HuH-7 (cell line): ENCODE measurements around the gene MTF2.
"Not testable (repeated sequence)": the region's sequence is repeated elsewhere in the genome, so short reads cannot be mapped to it uniquely, and the experiment has no call there.

Experiments used
- DNase-seq: peaks from one replicate; pipeline ENCODE4 v3.0.0; 2011; ENCODE audit warnings: low spot score

The MTF2 gene

GRCh38 chr1:93142161-93142560, 63.1 kb downstream of the MTF2 start:
- DNase-seq, result no peak

- DNase-seq, result no peak
These were observed 64.1 kb downstream of the MTF2 start for GRCh38 chr1:93143136-93143535.

- no peak for DNase-seq
These were observed 64.7 kb downstream of the MTF2 start for GRCh38 chr1:93143769-93144168.

- no peak for DNase-seq
These were observed 68.9 kb downstream of the MTF2 start for GRCh38 chr1:93148001-93148400.

- no peak for DNase-seq
These were observed 71.6 kb downstream of the MTF2 start for GRCh38 chr1:93150729-93151128.

GRCh38 chr1:93151474-93151873, 72.4 kb downstream of the MTF2 start:
- DNase-seq, result no peak

- DNase-seq, result no peak
These were observed 73.8 kb downstream of the MTF2 start for GRCh38 chr1:93152835-93153234.

GRCh38 chr1:93154898-93155297, 75.8 kb downstream of the MTF2 start:
- DNase-seq, result no peak

GRCh38 chr1:93155335-93155734, 76.3 kb downstream of the MTF2 start:
- no peak for DNase-seq

- no peak for DNase-seq
These were observed 80.3 kb downstream of the MTF2 start for GRCh38 chr1:93159337-93159736.

GRCh38 chr1:93163314-93163713, 84.2 kb downstream of the MTF2 start:
- DNase-seq, result not testable (repeated sequence)

GRCh38 chr1:93164816-93165215, 85.7 kb downstream of the MTF2 start:
- no peak for DNase-seq

GRCh38 chr1:93165895-93166294, 86.8 kb downstream of the MTF2 start:
- not testable (repeated sequence) for DNase-seq

- no peak for DNase-seq
These were observed 87.9 kb downstream of the MTF2 start for GRCh38 chr1:93167006-93167405.

- not testable (repeated sequence) for DNase-seq
These were observed 91.1 kb downstream of the MTF2 start for GRCh38 chr1:93170141-93170678.

- no peak for DNase-seq
These were observed 92.5 kb downstream of the MTF2 start for GRCh38 chr1:93171549-93172034.

- DNase-seq, result no peak
These were observed 93.7 kb downstream of the MTF2 start for GRCh38 chr1:93172778-93173177.

GRCh38 chr1:93174638-93175037, 95.6 kb downstream of the MTF2 start:
- not testable (repeated sequence) for DNase-seq

- no peak for DNase-seq
These were observed 98.9 kb downstream of the MTF2 start for GRCh38 chr1:93177991-93178390.

- DNase-seq, result no peak
These were observed 99.3 kb downstream of the MTF2 start for GRCh38 chr1:93178418-93178817.

- peak; percentile 88 for DNase-seq
These were observed 101.0 kb downstream of the MTF2 start, which contains the start of gene TMED5 for GRCh38 chr1:93179886-93180722. Gene TMED5, minus strand, starts transcription at chr1:93180413. Its CDS starts 171 bp downstream, at chr1:93180242.

- no peak for DNase-seq
These were observed 101.9 kb downstream of the MTF2 start, which contains the start of gene CCDC18 for GRCh38 chr1:93180723-93181613. Gene CCDC18, plus strand, starts transcription at chr1:93180724. Its CDS starts 2,638 bp downstream, at chr1:93183362.
